ENCODE results near the gene FREM1. TPM values are rescaled to one million over a fixed set of nuclear protein-coding genes. Genes with fewer than 3 reads are reported as not detected.

FREM1 gene
- total and polyA plus RNA-seq, 2 experiments from 2014 or later = 0.78 to 3.1 TPM

DNA sequence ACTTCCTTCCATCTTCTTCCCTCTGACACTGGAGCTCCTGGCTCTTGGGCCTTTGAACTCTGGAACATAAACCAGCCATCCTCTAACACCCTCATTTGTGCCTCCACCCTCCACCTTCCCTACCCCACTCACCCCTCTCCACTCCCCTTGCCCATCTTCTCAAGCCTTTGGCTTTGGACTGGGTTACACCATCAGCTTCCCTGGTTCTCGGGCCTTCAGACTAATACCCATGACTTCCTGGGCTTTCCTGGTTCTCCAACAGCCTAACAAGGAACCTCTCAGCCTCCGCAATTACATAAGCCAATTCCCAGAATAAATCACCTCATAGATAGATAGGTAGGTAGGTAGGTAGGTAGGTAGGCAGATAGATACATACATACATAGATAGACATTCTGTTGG lies 67.1 kb downstream of the FREM1 start:
- no peaks in the 10 kb centered on the region for H3K9me2 ChIP-seq (ENCODE audit: insufficient read depth)
- ATAC-seq (no peak), DNase-seq (ENCODE audit: low spot score) (no peak)
- no peaks in the 10 kb centered on the region for H3K79me2 ChIP-seq (replicated peaks; ENCODE audit: insufficient read depth)
- TF ChIP-seq EZH2phosphoT487 (IDR thresholded peaks at IDR 0.05; ENCODE audit: unreplicated experiment) = no peak
- TF ChIP-seq ZNF331 (CRISPR knock-in tag; IDR thresholded peaks at IDR 0.05; ENCODE audit: low read depth) = no peak
- TF ChIP-seq, protein P1, sequence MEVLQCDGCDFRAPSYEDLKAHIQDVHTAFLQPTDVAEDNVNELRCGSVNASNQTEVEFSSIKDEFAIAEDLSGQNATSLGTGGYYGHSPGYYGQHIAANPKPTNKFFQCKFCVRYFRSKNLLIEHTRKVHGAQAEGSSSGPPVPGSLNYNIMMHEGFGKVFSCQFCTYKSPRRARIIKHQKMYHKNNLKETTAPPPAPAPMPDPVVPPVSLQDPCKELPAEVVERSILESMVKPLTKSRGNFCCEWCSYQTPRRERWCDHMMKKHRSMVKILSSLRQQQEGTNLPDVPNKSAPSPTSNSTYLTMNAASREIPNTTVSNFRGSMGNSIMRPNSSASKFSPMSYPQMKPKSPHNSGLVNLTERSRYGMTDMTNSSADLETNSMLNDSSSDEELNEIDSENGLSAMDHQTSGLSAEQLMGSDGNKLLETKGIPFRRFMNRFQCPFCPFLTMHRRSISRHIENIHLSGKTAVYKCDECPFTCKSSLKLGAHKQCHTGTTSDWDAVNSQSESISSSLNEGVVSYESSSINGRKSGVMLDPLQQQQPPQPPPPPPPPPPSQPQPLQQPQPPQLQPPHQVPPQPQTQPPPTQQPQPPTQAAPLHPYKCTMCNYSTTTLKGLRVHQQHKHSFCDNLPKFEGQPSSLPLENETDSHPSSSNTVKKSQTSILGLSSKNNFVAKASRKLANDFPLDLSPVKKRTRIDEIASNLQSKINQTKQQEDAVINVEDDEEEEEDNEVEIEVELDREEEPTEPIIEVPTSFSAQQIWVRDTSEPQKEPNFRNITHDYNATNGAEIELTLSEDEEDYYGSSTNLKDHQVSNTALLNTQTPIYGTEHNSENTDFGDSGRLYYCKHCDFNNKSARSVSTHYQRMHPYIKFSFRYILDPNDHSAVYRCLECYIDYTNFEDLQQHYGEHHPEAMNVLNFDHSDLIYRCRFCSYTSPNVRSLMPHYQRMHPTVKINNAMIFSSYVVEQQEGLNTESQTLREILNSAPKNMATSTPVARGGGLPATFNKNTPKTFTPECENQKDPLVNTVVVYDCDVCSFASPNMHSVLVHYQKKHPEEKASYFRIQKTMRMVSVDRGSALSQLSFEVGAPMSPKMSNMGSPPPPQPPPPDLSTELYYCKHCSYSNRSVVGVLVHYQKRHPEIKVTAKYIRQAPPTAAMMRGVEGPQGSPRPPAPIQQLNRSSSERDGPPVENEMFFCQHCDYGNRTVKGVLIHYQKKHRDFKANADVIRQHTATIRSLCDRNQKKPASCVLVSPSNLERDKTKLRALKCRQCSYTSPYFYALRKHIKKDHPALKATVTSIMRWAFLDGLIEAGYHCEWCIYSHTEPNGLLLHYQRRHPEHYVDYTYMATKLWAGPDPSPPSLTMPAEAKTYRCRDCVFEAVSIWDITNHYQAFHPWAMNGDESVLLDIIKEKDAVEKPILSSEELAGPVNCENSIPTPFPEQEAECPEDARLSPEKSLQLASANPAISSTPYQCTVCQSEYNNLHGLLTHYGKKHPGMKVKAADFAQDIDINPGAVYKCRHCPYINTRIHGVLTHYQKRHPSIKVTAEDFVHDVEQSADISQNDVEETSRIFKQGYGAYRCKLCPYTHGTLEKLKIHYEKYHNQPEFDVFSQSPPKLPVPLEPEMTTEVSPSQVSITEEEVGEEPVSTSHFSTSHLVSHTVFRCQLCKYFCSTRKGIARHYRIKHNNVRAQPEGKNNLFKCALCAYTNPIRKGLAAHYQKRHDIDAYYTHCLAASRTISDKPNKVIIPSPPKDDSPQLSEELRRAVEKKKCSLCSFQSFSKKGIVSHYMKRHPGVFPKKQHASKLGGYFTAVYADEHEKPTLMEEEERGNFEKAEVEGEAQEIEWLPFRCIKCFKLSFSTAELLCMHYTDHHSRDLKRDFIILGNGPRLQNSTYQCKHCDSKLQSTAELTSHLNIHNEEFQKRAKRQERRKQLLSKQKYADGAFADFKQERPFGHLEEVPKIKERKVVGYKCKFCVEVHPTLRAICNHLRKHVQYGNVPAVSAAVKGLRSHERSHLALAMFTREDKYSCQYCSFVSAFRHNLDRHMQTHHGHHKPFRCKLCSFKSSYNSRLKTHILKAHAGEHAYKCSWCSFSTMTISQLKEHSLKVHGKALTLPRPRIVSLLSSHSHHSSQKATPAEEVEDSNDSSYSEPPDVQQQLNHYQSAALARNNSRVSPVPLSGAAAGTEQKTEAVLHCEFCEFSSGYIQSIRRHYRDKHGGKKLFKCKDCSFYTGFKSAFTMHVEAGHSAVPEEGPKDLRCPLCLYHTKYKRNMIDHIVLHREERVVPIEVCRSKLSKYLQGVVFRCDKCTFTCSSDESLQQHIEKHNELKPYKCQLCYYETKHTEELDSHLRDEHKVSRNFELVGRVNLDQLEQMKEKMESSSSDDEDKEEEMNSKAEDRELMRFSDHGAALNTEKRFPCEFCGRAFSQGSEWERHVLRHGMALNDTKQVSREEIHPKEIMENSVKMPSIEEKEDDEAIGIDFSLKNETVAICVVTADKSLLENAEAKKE (CRISPR knock-in tag; IDR thresholded peaks at IDR 0.05) = no peak
- TF ChIP-seq POLR2AphosphoS5 (IDR thresholded peaks at IDR 0.05; ENCODE audit: low read depth) = no peak
- TF ChIP-seq, protein P2, sequence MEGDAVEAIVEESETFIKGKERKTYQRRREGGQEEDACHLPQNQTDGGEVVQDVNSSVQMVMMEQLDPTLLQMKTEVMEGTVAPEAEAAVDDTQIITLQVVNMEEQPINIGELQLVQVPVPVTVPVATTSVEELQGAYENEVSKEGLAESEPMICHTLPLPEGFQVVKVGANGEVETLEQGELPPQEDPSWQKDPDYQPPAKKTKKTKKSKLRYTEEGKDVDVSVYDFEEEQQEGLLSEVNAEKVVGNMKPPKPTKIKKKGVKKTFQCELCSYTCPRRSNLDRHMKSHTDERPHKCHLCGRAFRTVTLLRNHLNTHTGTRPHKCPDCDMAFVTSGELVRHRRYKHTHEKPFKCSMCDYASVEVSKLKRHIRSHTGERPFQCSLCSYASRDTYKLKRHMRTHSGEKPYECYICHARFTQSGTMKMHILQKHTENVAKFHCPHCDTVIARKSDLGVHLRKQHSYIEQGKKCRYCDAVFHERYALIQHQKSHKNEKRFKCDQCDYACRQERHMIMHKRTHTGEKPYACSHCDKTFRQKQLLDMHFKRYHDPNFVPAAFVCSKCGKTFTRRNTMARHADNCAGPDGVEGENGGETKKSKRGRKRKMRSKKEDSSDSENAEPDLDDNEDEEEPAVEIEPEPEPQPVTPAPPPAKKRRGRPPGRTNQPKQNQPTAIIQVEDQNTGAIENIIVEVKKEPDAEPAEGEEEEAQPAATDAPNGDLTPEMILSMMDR (conservative IDR thresholded peaks at IDR 0.05; ENCODE audit: low read depth in 2 of 2) = no peak
- no peak for TF ChIP-seq JUNB (IDR thresholded peaks at IDR 0.05; ENCODE audit: unreplicated experiment)
- TF ChIP-seq NANOG (IDR thresholded peaks at IDR 0.05; ENCODE audit: borderline replicate concordance) = no peak
- TF ChIP-seq, protein P3, sequence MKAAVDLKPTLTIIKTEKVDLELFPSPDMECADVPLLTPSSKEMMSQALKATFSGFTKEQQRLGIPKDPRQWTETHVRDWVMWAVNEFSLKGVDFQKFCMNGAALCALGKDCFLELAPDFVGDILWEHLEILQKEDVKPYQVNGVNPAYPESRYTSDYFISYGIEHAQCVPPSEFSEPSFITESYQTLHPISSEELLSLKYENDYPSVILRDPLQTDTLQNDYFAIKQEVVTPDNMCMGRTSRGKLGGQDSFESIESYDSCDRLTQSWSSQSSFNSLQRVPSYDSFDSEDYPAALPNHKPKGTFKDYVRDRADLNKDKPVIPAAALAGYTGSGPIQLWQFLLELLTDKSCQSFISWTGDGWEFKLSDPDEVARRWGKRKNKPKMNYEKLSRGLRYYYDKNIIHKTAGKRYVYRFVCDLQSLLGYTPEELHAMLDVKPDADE (IDR thresholded peaks at IDR 0.05) = no peak
- TF ChIP-seq, protein P4, sequence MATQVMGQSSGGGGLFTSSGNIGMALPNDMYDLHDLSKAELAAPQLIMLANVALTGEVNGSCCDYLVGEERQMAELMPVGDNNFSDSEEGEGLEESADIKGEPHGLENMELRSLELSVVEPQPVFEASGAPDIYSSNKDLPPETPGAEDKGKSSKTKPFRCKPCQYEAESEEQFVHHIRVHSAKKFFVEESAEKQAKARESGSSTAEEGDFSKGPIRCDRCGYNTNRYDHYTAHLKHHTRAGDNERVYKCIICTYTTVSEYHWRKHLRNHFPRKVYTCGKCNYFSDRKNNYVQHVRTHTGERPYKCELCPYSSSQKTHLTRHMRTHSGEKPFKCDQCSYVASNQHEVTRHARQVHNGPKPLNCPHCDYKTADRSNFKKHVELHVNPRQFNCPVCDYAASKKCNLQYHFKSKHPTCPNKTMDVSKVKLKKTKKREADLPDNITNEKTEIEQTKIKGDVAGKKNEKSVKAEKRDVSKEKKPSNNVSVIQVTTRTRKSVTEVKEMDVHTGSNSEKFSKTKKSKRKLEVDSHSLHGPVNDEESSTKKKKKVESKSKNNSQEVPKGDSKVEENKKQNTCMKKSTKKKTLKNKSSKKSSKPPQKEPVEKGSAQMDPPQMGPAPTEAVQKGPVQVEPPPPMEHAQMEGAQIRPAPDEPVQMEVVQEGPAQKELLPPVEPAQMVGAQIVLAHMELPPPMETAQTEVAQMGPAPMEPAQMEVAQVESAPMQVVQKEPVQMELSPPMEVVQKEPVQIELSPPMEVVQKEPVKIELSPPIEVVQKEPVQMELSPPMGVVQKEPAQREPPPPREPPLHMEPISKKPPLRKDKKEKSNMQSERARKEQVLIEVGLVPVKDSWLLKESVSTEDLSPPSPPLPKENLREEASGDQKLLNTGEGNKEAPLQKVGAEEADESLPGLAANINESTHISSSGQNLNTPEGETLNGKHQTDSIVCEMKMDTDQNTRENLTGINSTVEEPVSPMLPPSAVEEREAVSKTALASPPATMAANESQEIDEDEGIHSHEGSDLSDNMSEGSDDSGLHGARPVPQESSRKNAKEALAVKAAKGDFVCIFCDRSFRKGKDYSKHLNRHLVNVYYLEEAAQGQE (IDR thresholded peaks at IDR 0.05; ENCODE audit: unreplicated experiment) = no peak
- TF ChIP-seq STAT1 (IDR thresholded peaks at IDR 0.05; ENCODE audit: unreplicated experiment) = no peak
- TF ChIP-seq CREB1 (CRISPR knock-in tag; IDR thresholded peaks at IDR 0.05; ENCODE audit: low read depth) = no peak
- TF ChIP-seq ZNF114 (CRISPR knock-in tag; IDR thresholded peaks at IDR 0.05) = no peak
- TF ChIP-seq EZH2 (IDR thresholded peaks at IDR 0.05; ENCODE audit: low read depth, unreplicated experiment) = no peak
- H3K4me1 Mint-ChIP-seq = no peaks in the 10 kb centered on the region
- no peak overlapping the region for H3K27ac ChIP-seq (ENCODE audit: low read depth)
- H3K4me3 ChIP-seq = no peak overlapping the region
- H3K27me3 ChIP-seq (ENCODE audit: insufficient read depth) = no peaks in the 10 kb centered on the region
- no peak overlapping the region for H3K27ac Mint-ChIP-seq
- no peaks in the 10 kb centered on the region for H3K4me1 ChIP-seq (ENCODE audit: insufficient read depth)
- peaks cover 1% of the 10 kb centered on the region for H3K27me3 Mint-ChIP-seq (ENCODE audit: insufficient read depth, low read depth, poor library complexity)
- no peaks in the 10 kb centered on the region for H3K9me3 Mint-ChIP-seq
- H3K36me3 ChIP-seq (ENCODE audit: insufficient read depth) = no peaks in the 10 kb centered on the region
- H3K4me3 Mint-ChIP-seq = no peak overlapping the region
- peaks cover 15% of the 10 kb centered on the region; the same call in 2 of the 3 replicates for H3K36me3 Mint-ChIP-seq (ENCODE audit: low read depth)
- H3F3A ChIP-seq (replicated peaks; ENCODE audit: low read depth) = no peaks in the 10 kb centered on the region
- no peaks in the 10 kb centered on the region for H4K20me1 ChIP-seq (replicated peaks; ENCODE audit: insufficient read depth)
- no peak overlapping the region for H2AFZ ChIP-seq
- no peak overlapping the region for H3K4me2 ChIP-seq
